ENCODE results near the gene LITAF. TPM values are rescaled to one million over a fixed set of nuclear protein-coding genes. Genes with fewer than 3 reads are reported as not detected.

The LITAF gene
- total RNA-seq, 1 donor from 2014 or later = 5.3 TPM

GRCh38 chr16:11497851-11498289 is 88.8 kb downstream of the LITAF start:
- DNase-seq (ENCODE audit: low read depth) = peak; percentile 47

Other genes starting within 250 kb of the LITAF start
- gene RMI2, start 241.5 kb downstream of the LITAF start, total RNA-seq = 1.4 and 1.7 TPM in 2 replicates
- gene SNN, start 81.5 kb upstream of the LITAF start, total RNA-seq = 14.4 and 15.4 TPM in 2 replicates
- 24.5 and 33.8 TPM in 2 replicates for gene TXNDC11, start 155.9 kb upstream of the LITAF start, total RNA-seq
- gene ZC3H7A, start 210.3 kb upstream of the LITAF start, total RNA-seq = 28.2 and 48.2 TPM in 2 replicates

All from myocyte (in vitro differentiated cells).